ENCODE measurements around the gene QRFP. TPM values are rescaled to one million over a fixed set of nuclear protein-coding genes. Genes with fewer than 3 reads are reported as not detected.

Gene QRFP, protein sequence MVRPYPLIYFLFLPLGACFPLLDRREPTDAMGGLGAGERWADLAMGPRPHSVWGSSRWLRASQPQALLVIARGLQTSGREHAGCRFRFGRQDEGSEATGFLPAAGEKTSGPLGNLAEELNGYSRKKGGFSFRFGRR
- total RNA-seq (2014; rRNA removed; shearing (Covaris generic)), result not detected in 2 replicates

DNA sequence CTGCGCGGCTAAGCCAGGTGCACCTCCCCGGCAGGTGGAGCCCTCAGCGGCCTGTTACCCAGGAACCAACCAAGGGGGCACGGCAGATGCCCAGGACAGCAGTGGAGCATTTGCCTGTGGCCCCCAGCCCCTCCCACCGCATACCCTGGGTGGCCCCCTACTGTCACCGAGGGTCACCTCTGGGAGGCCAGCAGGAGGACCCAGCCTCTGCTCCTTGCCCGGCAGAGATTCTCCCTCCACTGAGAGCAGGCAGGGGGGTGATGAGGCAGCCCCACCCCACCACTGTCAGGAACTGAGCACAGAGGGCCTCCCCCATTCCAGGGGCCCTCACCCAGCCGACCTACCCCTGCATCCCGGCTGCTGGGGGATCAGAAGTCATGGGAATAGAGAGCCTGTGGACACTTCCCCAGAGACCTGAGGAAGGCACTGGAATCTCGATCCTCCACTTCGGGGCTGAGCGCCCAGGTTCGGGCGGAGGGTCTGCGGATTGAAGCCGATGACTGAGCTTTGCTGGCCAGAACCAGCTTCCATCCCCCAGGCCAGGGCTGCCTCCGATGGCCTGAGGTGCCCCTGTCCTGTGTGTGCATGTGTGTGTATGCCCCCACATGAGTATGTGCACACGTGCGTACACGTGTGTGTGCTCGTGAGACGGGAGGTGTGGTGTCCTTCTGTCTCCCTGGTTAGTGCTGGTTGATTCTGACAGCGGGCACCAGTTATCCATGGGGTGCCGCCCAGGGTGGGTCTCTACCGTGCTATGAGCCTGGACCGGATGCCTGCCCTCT is at the start of gene QRFP:
TSS of gene QRFP (minus strand) at position 580 of the 782 bp plus-strand sequence. CDS start 2,974 bp downstream, outside the sequence.
- no peak within 1 kb of the TSS for H3K27ac ChIP-seq
- peaks cover 4% of the 10 kb centered on the region; the same call in 1 of the 2 replicates for H3K4me1 ChIP-seq
- H3K4me3 ChIP-seq, result no peak within 1 kb of the TSS
- no peak for DNase-seq
- H3K27me3 ChIP-seq, result peaks cover 5% of the 10 kb centered on the region
- H3K9me3 ChIP-seq (replicated peaks), result no peaks in the 10 kb centered on the region
- H3K36me3 ChIP-seq, result peaks cover 7% of the 10 kb centered on the region; the same call in 1 of the 2 replicates

DNA sequence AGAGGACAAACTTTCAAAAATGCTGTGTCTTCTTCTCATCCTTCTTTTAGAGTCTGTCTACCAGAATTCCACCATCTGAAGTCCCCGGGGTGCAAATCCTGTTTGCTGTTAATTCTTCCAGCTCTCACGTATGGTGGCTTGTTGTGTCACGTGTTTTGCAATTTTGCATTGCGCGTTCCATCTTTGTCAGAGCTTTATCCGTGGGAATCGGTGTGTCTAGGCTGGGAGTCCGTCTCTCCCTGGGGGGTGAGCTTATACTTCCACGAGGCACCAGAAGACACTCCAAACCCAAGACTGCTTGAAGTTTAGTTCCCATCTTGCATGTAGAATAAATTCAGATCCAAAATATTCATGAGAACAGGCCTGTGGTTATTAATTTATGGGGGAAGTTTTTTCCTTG is 48.6 kb upstream of the QRFP start:
- Histone ChIP-seq H3K36me3 (no peaks in the 10 kb centered on the region), H3K27ac (no peak overlapping the region), H3K27me3 (peaks cover 5% of the 10 kb centered on the region), H3K4me3 (no peak overlapping the region), H3K9me3 (replicated peaks) (no peaks in the 10 kb centered on the region), H3K4me1 (peaks cover 13% of the 10 kb centered on the region)
- no peak for DNase-seq

DNA sequence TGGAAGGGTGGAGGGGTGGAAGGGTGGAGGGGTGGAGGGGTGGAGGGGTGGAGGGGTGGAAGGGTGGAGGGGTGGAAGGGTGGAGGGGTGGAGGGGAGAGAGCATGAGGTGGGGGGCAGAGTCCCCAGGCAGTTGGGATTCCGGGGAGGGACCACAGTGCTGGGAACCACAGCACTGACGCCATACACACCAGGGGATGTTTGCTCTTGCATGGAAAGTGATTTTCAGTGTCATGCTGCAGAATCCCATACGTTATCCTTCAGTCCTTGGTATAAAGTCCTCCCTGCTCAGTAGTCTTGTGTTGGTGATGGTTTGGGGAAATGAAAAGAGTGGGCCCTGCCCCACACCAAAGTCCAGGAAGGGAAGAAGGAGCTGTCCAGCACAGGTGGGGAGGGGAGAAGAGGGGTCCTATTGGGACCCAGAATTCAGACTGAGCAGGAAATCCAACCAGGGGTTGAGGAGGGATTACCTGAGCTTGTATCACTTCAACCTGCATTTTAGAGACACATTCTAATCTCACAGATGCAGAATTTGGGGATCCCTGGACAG is 48.0 kb upstream of the QRFP start:
- DNase-seq, result no peak
- Histone ChIP-seq H3K27me3 (peaks cover 8% of the 10 kb centered on the region), H3K4me1 (peaks cover 13% of the 10 kb centered on the region), H3K9me3 (replicated peaks) (no peaks in the 10 kb centered on the region), H3K4me3 (no peak overlapping the region), H3K27ac (no peak overlapping the region), H3K36me3 (no peaks in the 10 kb centered on the region)

DNA sequence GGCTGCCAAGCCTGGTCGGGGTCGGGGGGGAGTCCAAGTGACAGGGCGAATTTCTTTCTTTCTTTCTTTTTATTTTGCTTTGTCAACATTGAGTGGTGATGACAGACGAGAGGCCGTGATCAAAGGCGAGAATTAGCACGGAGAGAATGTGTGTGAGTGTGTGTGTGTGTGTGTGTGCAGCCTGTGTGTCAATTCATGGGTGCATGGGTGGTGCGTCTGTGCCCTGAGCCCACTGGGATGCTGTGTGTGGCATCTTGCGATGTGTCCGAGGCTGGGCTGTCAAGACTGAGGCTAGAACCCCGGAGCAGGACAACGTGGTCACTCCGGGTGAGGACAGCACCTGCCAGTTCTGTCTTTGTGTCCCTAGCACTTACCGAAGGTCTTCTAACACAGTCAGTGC is 47.2 kb upstream of the QRFP start:
- H3K4me1 ChIP-seq, result peaks cover 13% of the 10 kb centered on the region
- no peaks in the 10 kb centered on the region for H3K36me3 ChIP-seq
- peaks cover 13% of the 10 kb centered on the region for H3K27me3 ChIP-seq
- no peak overlapping the region for H3K27ac ChIP-seq
- H3K9me3 ChIP-seq (replicated peaks), result no peaks in the 10 kb centered on the region
- no peak overlapping the region for H3K4me3 ChIP-seq
- no peak for DNase-seq

DNA sequence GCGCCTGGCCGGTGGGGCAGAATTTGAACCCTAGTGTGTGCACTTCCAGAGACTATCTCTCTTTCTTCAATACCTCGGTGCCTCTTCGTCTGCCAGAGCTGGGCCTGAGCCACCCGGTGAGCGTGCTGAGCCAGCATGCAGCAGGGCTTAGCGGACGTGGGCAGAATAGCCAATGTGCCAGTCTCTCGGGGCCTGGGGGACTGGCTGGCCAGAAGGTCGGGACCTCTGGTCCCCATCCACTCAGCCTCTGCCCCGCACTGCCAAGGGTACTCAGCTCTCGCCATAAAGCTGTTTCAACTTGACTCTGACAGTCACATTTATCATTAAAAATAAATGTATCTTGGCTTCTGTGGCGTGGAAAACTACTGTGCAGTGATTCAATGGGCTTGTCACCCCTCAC is 46.6 kb upstream of the QRFP start:
- no peaks in the 10 kb centered on the region for H3K36me3 ChIP-seq
- H3K4me1 ChIP-seq, result peaks cover 13% of the 10 kb centered on the region
- DNase-seq, result no peak
- no peak overlapping the region for H3K27ac ChIP-seq
- no peak overlapping the region for H3K4me3 ChIP-seq
- H3K27me3 ChIP-seq, result peaks cover 13% of the 10 kb centered on the region
- H3K9me3 ChIP-seq (replicated peaks), result no peaks in the 10 kb centered on the region

DNA sequence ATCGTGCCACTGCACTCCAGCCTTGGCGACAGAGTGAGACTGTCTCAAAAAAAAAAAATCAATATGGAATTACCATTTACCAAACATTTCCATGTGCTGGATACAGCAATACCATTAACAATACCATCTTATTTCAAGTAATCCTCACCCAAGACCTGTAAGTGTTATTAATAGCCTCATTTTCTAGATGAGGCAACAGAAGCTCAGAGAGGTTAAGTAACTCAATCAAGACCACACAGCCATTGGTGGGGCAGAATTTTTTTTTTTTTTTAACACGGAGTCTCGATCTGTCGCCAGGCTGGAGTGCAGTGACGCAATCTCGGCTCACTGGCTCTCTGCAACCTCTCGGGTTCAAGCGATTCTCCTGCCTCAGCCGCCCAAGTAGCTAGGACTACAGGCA is 46.1 kb upstream of the QRFP start:
- Histone ChIP-seq H3K27ac (no peak overlapping the region), H3K36me3 (no peaks in the 10 kb centered on the region), H3K27me3 (peaks cover 17% of the 10 kb centered on the region), H3K9me3 (replicated peaks) (no peaks in the 10 kb centered on the region), H3K4me1 (peaks cover 10% of the 10 kb centered on the region), H3K4me3 (no peak overlapping the region)
- no peak for DNase-seq

DNA sequence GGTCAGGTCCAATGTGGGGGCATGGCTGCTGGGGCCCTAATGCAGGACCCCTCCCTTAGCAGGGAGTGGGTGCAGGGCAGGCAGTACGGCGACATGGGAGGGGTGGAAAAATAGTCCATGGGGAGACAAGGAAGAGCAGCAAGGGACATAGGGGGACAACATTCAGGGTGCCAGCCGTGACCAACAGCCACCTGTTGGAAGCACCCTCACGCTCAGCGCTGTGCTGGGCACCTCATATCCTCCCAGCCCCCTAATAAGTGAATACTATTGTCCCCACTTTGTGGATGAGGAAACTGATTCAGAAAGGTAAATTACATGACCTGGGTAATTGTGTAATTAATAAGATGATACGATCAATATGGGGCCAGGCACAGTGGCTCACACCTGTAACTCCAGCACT is 45.5 kb upstream of the QRFP start:
- H3K36me3 ChIP-seq, result no peaks in the 10 kb centered on the region
- H3K27ac ChIP-seq, result no peak overlapping the region
- H3K4me3 ChIP-seq, result no peak overlapping the region
- no peaks in the 10 kb centered on the region for H3K9me3 ChIP-seq (replicated peaks)
- DNase-seq, result no peak
- peaks cover 5% of the 10 kb centered on the region for H3K4me1 ChIP-seq
- peaks cover 23% of the 10 kb centered on the region for H3K27me3 ChIP-seq

DNA sequence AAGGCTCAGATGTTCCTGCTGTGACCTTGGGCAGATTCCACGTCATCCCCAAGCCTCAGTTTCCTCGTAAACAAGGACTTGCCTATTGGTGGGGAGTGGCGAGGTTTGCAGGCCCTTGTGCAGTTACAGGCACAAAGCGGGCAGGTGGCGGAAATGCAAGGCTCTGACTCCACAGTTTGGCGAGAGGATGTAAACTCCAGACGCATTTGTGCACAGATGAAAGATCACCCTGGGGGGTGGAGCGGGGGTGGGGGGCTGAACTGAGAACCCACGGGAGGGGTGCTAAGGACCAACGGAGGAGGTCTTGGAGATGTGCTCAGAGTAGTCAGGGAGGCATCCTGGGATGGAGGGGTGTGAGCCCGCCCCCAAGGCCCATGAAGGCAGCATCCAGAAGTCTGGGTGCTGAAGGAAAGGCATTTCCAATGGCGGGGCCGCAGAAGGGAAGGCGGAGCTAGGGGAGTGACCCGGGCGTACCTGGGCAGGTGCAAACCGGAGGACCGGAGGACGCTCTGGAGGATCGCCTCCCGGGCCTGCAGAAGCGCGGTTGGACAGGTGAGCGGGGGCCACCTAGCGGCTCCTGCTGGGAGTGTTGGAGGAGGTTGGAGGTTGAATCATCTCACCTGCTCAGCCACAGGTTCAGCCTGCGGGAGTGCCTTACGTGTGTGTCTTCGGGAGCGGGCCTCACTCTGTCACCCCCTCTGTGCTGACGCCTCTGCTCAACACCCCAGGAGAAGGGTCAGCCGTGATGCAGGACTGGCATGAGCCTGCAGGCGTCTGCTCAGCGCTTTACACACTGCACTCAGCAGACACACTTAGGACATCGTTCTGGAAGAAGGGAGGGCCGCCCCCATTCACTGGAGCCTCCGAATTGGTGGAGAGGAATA is 44.3 kb upstream of the QRFP start:
- peak in 1 of 2 experiments; percentile 65 for DNase-seq
- peaks cover 7% of the 10 kb centered on the region for H3K4me1 ChIP-seq
- no peak overlapping the region for H3K4me3 ChIP-seq
- H3K27ac ChIP-seq, result no peak overlapping the region
- H3K27me3 ChIP-seq, result peaks cover 25% of the 10 kb centered on the region
- no peaks in the 10 kb centered on the region for H3K9me3 ChIP-seq (replicated peaks)
- H3K36me3 ChIP-seq, result no peaks in the 10 kb centered on the region

DNA sequence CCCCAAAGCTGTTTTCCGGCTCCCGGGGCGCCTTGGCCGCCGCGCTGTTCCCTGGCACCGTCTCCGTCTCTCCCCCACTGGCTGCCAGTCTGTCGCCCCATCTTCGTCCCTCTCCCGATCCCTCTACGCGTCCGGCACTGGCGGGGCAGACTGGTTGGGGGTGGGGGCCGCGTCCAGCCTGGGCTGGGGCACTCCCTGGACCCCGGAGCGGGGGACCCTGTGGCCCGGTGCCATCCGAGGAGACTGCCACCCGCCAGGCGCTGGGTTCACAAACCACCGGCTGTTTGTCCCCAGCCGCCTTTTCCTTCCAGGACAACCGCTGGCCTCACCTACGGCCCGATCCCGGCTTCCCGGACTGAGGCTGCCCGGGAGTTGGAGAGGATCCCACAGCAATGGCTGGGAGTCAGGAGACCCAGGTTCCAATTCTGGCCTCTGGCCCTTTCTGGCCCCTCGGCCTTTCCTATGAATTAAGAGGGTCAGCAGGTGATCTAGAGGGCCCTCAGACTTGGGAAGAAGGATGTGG is 43.5 kb upstream of the QRFP start:
- no peak overlapping the region for H3K4me3 ChIP-seq
- H3K27me3 ChIP-seq, result peaks cover 29% of the 10 kb centered on the region
- no peak for DNase-seq
- H3K9me3 ChIP-seq (replicated peaks), result no peaks in the 10 kb centered on the region
- H3K36me3 ChIP-seq, result no peaks in the 10 kb centered on the region
- no peak overlapping the region for H3K27ac ChIP-seq
- H3K4me1 ChIP-seq, result peaks cover 7% of the 10 kb centered on the region

DNA sequence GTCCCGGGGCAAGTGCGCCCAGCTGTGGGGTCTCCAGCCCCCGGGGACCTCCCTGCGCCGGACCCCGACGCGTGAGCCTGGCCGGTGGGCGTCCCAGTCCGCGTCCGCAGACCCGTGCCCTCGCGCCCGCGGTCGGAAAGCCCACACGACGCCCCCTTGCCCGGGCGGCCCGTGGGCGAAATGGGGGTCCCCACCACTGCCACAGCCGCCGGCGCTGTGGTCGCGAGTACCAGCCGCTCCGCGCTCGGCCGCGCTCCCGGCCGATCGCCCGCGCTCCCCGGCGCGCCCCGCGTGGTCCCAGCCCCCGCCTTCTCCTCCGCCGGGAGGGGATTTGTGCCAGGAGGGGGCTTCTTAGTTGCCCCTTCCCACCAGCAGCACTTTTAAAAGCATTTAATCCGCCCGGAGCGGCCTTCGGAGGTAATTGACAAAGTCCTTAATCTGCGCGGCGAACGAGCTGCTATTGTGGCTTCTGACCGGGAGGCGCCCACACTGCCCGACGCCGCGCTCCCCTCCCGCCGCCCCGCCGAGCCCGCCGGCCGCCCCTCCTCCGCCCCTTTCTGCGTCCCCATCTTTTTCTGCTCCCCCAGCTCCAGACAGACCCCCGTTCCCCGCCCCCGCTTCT is 42.9 kb upstream of the QRFP start:
- no peak for DNase-seq
- H3K27ac ChIP-seq, result no peak overlapping the region
- H3K27me3 ChIP-seq, result peaks cover 33% of the 10 kb centered on the region
- no peaks in the 10 kb centered on the region for H3K9me3 ChIP-seq (replicated peaks)
- H3K4me3 ChIP-seq, result peak overlapping the region; percentile 64
- peaks cover 7% of the 10 kb centered on the region for H3K4me1 ChIP-seq
- H3K36me3 ChIP-seq, result no peaks in the 10 kb centered on the region

DNA sequence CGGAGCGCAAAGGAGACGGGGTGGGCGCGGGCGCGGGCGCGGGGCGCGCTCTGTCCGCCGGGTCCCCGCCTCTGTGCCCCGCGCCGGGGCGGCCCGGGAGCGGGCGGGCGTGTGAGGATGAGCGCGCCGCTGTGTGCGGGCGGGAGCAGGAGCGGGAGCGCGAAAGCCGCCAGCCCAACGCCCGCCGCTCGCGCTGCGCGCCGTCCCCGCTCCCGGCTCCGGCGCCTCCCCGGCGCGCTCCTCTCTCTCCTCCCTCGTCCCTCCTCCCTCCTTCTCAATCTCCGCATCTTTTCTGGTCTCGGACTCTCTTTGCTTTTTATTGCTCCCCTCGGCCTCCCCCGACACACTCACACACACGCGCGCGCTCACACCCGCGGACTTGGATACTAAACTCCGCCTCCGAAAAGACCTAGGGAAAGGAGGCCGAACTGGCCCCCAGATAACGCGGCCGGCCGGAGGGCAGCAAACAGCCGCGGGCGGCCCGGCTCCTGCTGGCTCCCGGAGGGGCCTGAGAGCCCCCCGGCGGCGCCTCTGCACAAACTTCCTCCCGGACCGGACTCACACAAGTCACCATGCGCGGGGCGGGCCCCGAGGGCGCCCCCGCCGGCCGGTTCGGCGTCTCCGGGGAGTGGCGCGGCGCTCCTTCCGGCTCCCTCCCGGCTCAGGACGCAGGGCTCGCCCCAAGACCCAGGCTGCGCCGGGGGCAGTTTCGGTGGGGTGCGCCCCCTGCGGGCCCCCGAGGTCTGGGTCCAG is 42.2 kb upstream of the QRFP start, which contains the start of gene FIBCD1:
TSS of gene FIBCD1 (minus strand) at position 596 of the 753 bp plus-strand sequence. CDS start 640 bp downstream, outside the sequence.
- peaks cover 40% of the 10 kb centered on the region for H3K27me3 ChIP-seq
- DNase-seq, result peak; percentile 60 to 69
- no peaks in the 10 kb centered on the region for H3K36me3 ChIP-seq

DNA sequence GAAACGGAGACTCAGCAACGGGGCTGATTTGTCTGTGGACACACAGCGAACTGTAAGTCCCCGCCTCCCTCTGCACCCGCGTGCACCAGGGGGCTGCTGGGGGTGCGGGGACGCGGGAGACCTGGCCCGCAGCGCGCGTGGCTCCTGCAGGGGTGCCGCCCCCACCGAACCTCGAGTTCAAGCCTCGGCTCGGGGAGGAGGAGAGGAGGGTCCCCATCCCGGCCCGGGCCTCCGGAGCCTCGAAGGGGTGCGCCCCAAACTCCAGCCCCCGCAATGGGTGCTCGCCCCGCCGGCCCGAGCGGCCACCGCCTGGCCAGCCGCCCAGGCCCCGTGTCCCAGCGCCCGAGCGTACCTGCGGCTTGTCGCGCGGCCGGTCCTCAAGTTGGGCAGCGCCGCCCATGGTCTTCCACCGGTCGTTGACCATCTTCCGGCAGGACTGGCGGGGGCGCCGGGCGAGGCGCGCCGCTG is 41.6 kb upstream of the QRFP start:
- peak overlapping the region; percentile 64 for H3K4me3 ChIP-seq
- no peak overlapping the region for H3K27ac ChIP-seq
- peaks cover 43% of the 10 kb centered on the region for H3K27me3 ChIP-seq
- no peaks in the 10 kb centered on the region for H3K9me3 ChIP-seq (replicated peaks)
- H3K4me1 ChIP-seq, result peaks cover 7% of the 10 kb centered on the region
- DNase-seq, result no peak
- H3K36me3 ChIP-seq, result no peaks in the 10 kb centered on the region

More for the DNA sequence above, 42.2 kb upstream of the QRFP start, which contains the start of gene FIBCD1:
- peak within 1 kb of the TSS; percentile 64 for H3K4me3 ChIP-seq
- H3K4me1 ChIP-seq, result peaks cover 7% of the 10 kb centered on the region
- H3K9me3 ChIP-seq (replicated peaks), result no peaks in the 10 kb centered on the region
- no peak within 1 kb of the TSS for H3K27ac ChIP-seq
